K562 (cell line): Measurements from ENCODE around the gene TUBA4B. TPM values are rescaled to one million over a fixed set of nuclear protein-coding genes. Genes with fewer than 3 reads are reported as not detected.
A peak's percentile ranks its signal among the peaks of the same experiment; 100 is the strongest.

Experiments
- ATAC-seq: fragments of 200-7000 bp; cut with Tn5 transposase; 3 replicates; pipeline ENCODE4 v1.9.1; 2020; ENCODE audit warnings: moderate library complexity
- BruUV-seq: library from RNA; stranded (reverse); fragments of 400-500 nt; replicated peaks from 2 replicates; lab custom pipeline; 2021; lab: Mats Ljungman, UMichigan
- CTCF ChIA-PET: fragments of 300-600 bp; formaldehyde crosslinking; extraction: SDS; loops from one replicate; lab custom pipeline; 2021; ENCODE audit warnings: low intra/inter-chr PET ratio; lab: Yijun Ruan, JAX
- POLR2A ChIA-PET: fragments of 300-600, 350-650 bp; sonication (Branson Sonifier 250); formaldehyde crosslinking; extraction: SDS; loops from one replicate; lab custom pipeline; 2021; ENCODE audit warnings: antibody characterized with exemption, inconsistent platforms; lab: Yijun Ruan, JAX
- DNase-seq, 4 experiments: peaks; one replicate each; pipeline versions ENCODE4 v3.0.0 to v3.0.0-alpha.2; 2011 to 2018; ENCODE audit warnings: low spot score in 3 of 4, mixed read lengths in 3 of 4; ENCODE audit errors: extremely low read depth in 1 of 4
- FAIRE-seq: peaks from 2 replicates; lab custom pipeline; 2011; peaks lifted over from hg19 to GRCh38; lab: Jason Lieb, UNC
- H2AFZ ChIP-seq: 2 replicates; pipeline ENCODE4 v1.6.0; 2011; ENCODE audit warnings: low read depth, low read length, control low read depth, inconsistent platforms
- H3K27ac ChIP-seq: fragments of 200-600 bp; 3 replicates; pipeline ENCODE4 v1.8.0; 2011; ENCODE audit warnings: low read depth, mild to moderate bottlenecking, control low read depth, inconsistent platforms, low read length, moderate library complexity, mixed read lengths; ENCODE audit errors: extremely low read depth
- H3K27me3 ChIP-seq, 2 experiments: fragments of 300-600 bp in 1 of 2; 2 replicates in 1 of 2; 3 replicates in 1 of 2; pipeline versions ENCODE4 v1.6.0 to v1.8.0; 2011; ENCODE audit warnings: inconsistent platforms in 2 of 2, low read length in 2 of 2, mild to moderate bottlenecking in 1 of 2, mixed read lengths in 1 of 2, moderate library complexity in 1 of 2; ENCODE audit not compliant: control insufficient read depth in 2 of 2, insufficient read depth in 2 of 2
- H3K36me3 ChIP-seq: fragments of 300-600 bp; 3 replicates; pipeline ENCODE4 v1.8.0; 2011; ENCODE audit warnings: mild to moderate bottlenecking, low read length, inconsistent platforms; ENCODE audit not compliant: control insufficient read depth, insufficient read depth
- H3K4me1 ChIP-seq, 2 experiments: fragments of 200-600 bp in 1 of 2; replicated peaks in 1 of 2; 2 replicates in 1 of 2; 3 replicates in 1 of 2; pipeline versions ENCODE4 v1.5.1 to v1.8.0; 2011; ENCODE audit warnings: inconsistent platforms in 2 of 2, low read length in 2 of 2, mild to moderate bottlenecking in 1 of 2, mixed read lengths in 1 of 2, moderate library complexity in 1 of 2; ENCODE audit not compliant: control insufficient read depth in 2 of 2, insufficient read depth in 2 of 2
- H3K4me2 ChIP-seq: 2 replicates; pipeline ENCODE4 v1.6.1; 2011; ENCODE audit warnings: low read length, control low read depth, inconsistent platforms, mixed read lengths; ENCODE audit not compliant: insufficient read depth
- H3K4me3 ChIP-seq: fragments of 200-600 bp; sonication (generic), shearing (Covaris generic); 2 replicates; pipeline ENCODE4 v1.5.1; 2016; ENCODE audit warnings: control low read depth, inconsistent platforms
- H3K79me2 ChIP-seq: fragments of 200-600 bp; 3 replicates; pipeline ENCODE4 v1.8.0; 2011; ENCODE audit warnings: low read length, inconsistent platforms; ENCODE audit not compliant: control insufficient read depth, insufficient read depth
- H3K9ac ChIP-seq, 2 experiments: 2 replicates each; pipeline versions ENCODE4 v1.6.0 to v1.6.1; 2011; ENCODE audit warnings: low read depth in 2 of 2, low read length in 2 of 2, control low read depth in 1 of 2, inconsistent platforms in 1 of 2, mild to moderate bottlenecking in 1 of 2, mixed read lengths in 1 of 2; ENCODE audit not compliant: insufficient read depth in 1 of 2
- H3K9me1 ChIP-seq: one replicate; pipeline ENCODE4 v1.6.0; 2011; ENCODE audit warnings: inconsistent platforms, mild to moderate bottlenecking, low read length, moderate library complexity; ENCODE audit not compliant: control insufficient read depth, insufficient read depth
- H3K9me3 ChIP-seq: replicated peaks from 2 replicates; pipeline ENCODE4 v1.5.1; 2011; ENCODE audit warnings: low read depth, low read length, inconsistent platforms; ENCODE audit not compliant: control insufficient read depth, insufficient read depth
- H4K20me1 ChIP-seq: replicated peaks from 2 replicates; pipeline ENCODE4 v1.6.1; 2011; ENCODE audit warnings: low read length, inconsistent platforms, mixed read lengths; ENCODE audit not compliant: control insufficient read depth, insufficient read depth
- MCM5 ChIP-seq: fragments of 450-650 bp; IDR thresholded peaks from 2 replicates; pipeline ENCODE4 v1.6.1; 2016; ENCODE audit warnings: low read depth
- VEZF1 ChIP-seq: fragments of 200-800 bp; sonication (Bioruptor generic); IDR thresholded peaks from 2 replicates; pipeline ENCODE4 v1.6.1; 2017; ENCODE audit warnings: missing genetic modification characterization, missing compliant biosample characterization
- ZFPM2 ChIP-seq: fragments of 250-450 bp; sonication (Bioruptor Pico); IDR thresholded peaks from 2 replicates; pipeline ENCODE4 v1.5.1; 2022; ENCODE audit warnings: mild to moderate bottlenecking
- WGBS: fragments of 100-300 bp; shearing (Covaris generic); methylation state at CpG from one replicate; pipeline ENCODE4 v1.1.6; 2016; ENCODE audit warnings: low coverage, mixed read lengths; ENCODE audit not compliant: insufficient coverage; ENCODE audit errors: missing lambda C conversion rate; 5-methylcytosine and 5-hydroxymethylcytosine counted together
- in situ Hi-C: fragments of 300-500 bp; cut with MboI; formaldehyde crosslinking; loops from 4 replicates; pipeline ENCODE4 v1.15.0; 2018; ENCODE audit warnings: inconsistent platforms, mixed read lengths
- intact Hi-C: fragments of 100-400 bp; cut with micrococcal nuclease; formaldehyde crosslinking; loops from 2 replicates; pipeline ENCODE4 v1.14.2; 2022
- polyA plus RNA-seq, 8 experiments: library from polyadenylated mRNA; depleted of rRNA in 4 of 8; stranded (reverse) in 5 of 8; unstranded in 3 of 8; fragments of >200 nt; fragmentation: Nextera tagmentation in 2 of 8; fragmentation: Illumina TruSeq in 1 of 8; extraction: Ambion mirVana in 2 of 8; extraction: Trizol in 1 of 8; gene quantifications; 2 replicates each; pipeline versions ENCODE4 v1.2.1 to v1.2.3, GENCODE V29; 2011 to 2014; ENCODE audit warnings: inconsistent platforms in 1 of 8, missing spikeins in 1 of 8
- total RNA-seq, 7 experiments: library from RNA; depleted of rRNA in 6 of 7; stranded (reverse); fragments of >200 nt in 6 of 7; fragmentation: Illumina TruSeq in 2 of 7; extraction: Trizol in 2 of 7; gene quantifications; 2 replicates each; pipeline versions ENCODE4 v1.2.1 to v1.2.3, GENCODE V29; 2011 to 2021; ENCODE audit warnings: low replicate concordance in 1 of 7

Gene TUBA4B
- total and polyA plus RNA-seq, 9 of the 15 experiments (the other 6 are each of a cell fraction or from before 2014, with no cell fraction given), result 0.04 TPM; not detected in 8

- TF ChIP-seq VEZF1 (peak; percentile 45), ZFPM2 (CRISPR knock-in tag) (no peak)
Measured at GRCh38 chr2:219289537-219290361, 36.7 kb downstream of the TUBA4B start (continued).

- intact Hi-C loops, result no loop called here
- no peaks in the 10 kb centered on the region for H3K36me3 ChIP-seq
- no peak overlapping the region for H3K4me3 ChIP-seq
- BruUV-seq, result no TSS peak
- TF ChIP-seq MCM5, result no peak
- no peak overlapping the region for H3K9ac ChIP-seq
- FAIRE-seq (no peak), DNase-seq (no peak), ATAC-seq (no peak)
- H3K4me1 ChIP-seq, result peaks cover 38 to 64% of the 10 kb centered on the region in 2 experiments
- H3K9me1 ChIP-seq, result no peaks in the 10 kb centered on the region
- ChIA-PET POLR2A (interaction anchor here (0.7 to 1.2 kb wide), 3 partner anchors 10 to 853 kb away, joined by 3 to 4 read pairs (median 3); no protein-coding TSS in a partner anchor), CTCF (no interaction called here)
- H3K4me2 ChIP-seq, result no peak overlapping the region
- H3K27me3 ChIP-seq, result no peaks in the 10 kb centered on the region
- WGBS, result 51% methylated on average over 9 of the region's 16 CpGs
- no peaks in the 10 kb centered on the region for H4K20me1 ChIP-seq
- H3K79me2 ChIP-seq, result no peaks in the 10 kb centered on the region
- H2AFZ ChIP-seq, result no peak overlapping the region
- no peak overlapping the region for H3K27ac ChIP-seq
- no peaks in the 10 kb centered on the region for H3K9me3 ChIP-seq
- in situ Hi-C loops, result loop anchor here (5.0 kb wide), 1 partner anchor 118 kb away; the partner anchor contains the start of gene SLC23A3
Measured at GRCh38 chr2:219290381-219291171, 37.5 kb downstream of the TUBA4B start.
